ENCODE data around the gene PABPC3.

Gene PABPC3

GRCh38 chr13:25111585-25111956 is 15.6 kb downstream of the PABPC3 start:
- no peak for DNase-seq (ENCODE audit: low read depth in 2 of 2)

GRCh38 chr13:25112695-25113255 is 16.8 kb downstream of the PABPC3 start:
- DNase-seq (ENCODE audit: low read depth in 2 of 2): no peak

- peak; percentile 42 to 47 for DNase-seq (ENCODE audit: low read depth in 2 of 2)
Observed at GRCh38 chr13:25114220-25114619, 18.3 kb downstream of the PABPC3 start.

DNA sequence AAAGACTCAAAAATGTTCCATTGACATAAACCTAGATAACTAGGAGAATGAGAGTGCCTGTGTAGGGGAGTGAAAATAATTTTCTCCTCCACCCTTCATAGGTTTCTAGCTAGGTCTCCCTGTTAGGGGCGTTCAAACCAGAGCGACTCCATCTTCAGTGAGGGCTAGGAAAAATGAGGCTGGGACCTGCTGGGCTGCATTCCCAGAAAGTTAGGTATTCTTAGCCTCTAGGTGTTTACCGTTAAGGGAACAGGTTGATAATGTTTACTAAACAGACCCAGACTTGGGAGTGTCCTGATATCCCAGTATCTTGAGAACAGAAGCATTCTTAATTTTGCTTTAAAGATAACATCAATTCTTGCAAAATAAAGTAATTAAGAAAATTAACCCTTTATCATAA is 20.1 kb downstream of the PABPC3 start:
- DNase-seq (ENCODE audit: low read depth in 2 of 2): no peak

DNA sequence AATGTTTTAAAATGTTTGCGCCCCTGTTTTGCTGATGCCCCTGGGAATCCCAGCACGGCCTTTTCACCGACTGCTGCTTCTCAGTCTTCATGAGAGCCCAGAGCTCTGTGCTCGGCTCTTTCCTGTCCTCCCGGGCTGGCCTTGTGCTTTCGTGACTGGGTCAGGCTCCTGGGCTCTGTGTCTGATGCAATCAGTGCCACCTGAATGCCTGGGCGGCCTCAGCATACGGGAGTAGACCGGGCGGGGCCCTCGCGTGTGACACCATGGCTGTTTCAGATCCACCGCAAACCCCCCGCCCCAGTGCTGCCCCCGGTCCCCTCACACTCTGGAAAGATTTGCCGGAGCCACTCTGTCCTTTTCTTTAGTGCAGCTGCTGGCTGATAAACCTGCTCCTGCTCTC is 21.4 kb downstream of the PABPC3 start:
- no peak for DNase-seq (ENCODE audit: low read depth in 2 of 2)

DNA sequence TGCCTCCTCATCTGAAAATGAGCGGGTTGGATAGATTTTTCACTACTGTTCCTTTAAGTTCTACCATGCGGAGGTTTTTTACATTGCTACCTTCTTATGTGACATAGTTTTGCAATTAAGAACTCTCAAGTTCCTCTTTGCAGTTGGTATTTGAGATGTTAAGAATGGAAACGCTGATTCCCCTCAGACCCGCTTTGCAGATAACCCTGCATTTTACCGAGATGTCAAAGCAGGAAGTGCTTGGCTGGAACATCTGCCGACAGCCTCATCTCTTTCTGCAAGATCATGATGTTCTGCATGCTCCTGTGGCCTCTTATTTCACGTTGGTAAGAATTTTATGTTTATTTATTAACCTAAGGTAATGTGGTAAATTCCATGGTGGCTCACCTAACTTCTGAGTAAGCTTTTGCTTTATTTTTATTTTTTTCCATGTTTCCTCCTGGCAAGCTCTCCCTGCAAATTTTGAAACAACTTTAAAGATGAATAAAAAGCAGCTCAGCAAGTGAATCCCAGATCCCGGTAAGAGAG is 22.5 kb downstream of the PABPC3 start:
- no peak for DNase-seq (ENCODE audit: low read depth in 2 of 2)

- DNase-seq (ENCODE audit: low read depth in 2 of 2): no peak
Observed at GRCh38 chr13:25130944-25131343, 35.0 kb downstream of the PABPC3 start.

GRCh38 chr13:25131881-25132420 is 36.0 kb downstream of the PABPC3 start:
- DNase-seq (ENCODE audit: low read depth in 2 of 2): no peak

GRCh38 chr13:25132751-25133390 is 36.9 kb downstream of the PABPC3 start:
- DNase-seq (ENCODE audit: low read depth in 2 of 2): no peak

GRCh38 chr13:25135896-25136295 is 40.0 kb downstream of the PABPC3 start:
- no peak for DNase-seq (ENCODE audit: low read depth in 2 of 2)

DNA sequence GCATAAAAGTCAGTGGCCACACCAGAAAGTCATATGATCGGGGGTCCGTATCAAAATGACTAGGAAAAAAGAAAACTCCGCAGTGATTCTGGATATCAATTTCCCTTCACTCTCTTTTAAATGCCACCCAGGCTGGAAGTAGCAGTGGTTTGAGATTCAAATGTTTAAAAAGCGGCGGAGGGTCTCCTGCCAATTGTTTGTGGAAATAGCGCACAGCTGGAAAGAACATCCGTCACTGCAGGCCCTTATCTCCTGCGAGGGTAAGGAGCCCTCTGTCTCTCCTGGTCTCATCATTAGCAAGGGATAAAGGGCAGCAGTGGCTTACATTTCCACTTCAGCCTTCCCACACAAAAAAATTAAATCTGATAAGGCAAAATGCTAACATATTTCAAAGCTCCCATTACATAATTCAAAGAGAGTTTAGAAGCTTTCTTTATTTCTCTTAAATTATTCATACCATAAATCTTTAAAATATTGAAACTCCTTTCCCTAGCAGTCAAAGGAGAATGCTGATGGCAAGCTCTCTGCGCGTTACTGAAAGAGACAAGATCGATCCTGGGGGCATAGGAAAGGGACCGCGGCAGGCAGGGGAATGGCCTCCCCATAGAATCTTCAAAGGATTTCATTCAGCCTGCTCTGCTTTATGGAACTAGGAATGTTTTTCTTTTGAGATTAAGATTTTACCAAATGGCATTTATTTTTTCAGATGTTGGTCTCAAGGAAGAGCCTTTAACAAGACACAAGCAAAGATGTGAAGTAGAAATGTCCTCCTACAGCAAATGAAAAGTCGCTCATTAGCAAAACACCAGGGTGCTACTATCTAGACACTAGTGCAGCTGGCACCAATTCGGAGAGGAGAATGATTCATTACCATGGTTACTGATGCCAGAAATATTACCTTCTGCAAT is 41.2 kb downstream of the PABPC3 start:
- no peak for DNase-seq (ENCODE audit: low read depth in 2 of 2)

GRCh38 chr13:25137788-25138115 is 41.8 kb downstream of the PABPC3 start:
- DNase-seq (ENCODE audit: low read depth in 2 of 2): no peak

GRCh38 chr13:25141042-25141441 is 45.1 kb downstream of the PABPC3 start:
- DNase-seq (ENCODE audit: low read depth in 2 of 2): no peak

GRCh38 chr13:25143706-25144105 is 47.8 kb downstream of the PABPC3 start:
- DNase-seq (ENCODE audit: low read depth in 2 of 2): no peak

DNA sequence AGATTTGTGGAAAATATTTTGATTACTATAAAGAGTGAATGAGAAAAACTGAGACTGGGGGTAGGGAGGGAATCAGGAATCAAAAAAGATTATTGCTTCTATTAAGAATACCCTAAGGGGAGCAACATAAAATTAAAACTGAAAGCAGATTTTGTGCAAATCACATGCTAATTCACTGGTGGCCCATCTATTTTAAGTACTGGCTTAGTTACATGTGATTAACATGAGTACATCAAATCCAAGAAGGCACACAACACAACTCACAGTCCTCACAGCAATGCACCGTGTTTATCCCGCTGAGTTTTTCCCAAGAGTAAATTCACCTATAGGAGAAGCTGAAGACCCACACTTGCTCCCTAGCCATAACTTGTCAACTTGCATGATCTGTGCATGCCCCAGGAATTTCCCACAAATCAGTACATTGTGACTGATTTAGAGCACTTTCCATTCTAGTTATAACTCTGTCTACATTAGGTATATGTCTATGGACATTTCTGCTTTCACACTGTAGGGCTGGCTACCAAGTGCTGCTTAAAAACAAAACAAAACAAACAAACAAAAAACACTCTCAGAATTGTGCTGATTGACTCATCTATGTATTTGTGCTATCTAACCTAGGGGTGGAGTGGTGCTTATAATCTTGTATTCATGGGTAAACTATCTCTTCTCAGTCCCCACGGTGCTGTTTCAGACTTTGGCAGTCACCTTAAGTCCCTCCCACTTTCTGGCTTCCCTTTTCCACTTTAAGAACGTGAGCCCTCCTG is 51.9 kb downstream of the PABPC3 start:
- DNase-seq (ENCODE audit: low read depth in 2 of 2): no peak

GRCh38 chr13:25148402-25148771 is 52.5 kb downstream of the PABPC3 start:
- no peak for DNase-seq (ENCODE audit: low read depth in 2 of 2)

Data from stimulated activated CD8-positive, alpha-beta memory T cell treated with anti-CD3 and anti-CD28 coated beads, Interleukin-2, amount 100 ng/mL, for 48 hours (primary cell).